Measurements from ENCODE around the gene ARID5B.

GRCh38 chr10:61965703-61966395, 64.3 kb downstream of the ARID5B start:
- no peak for TF ChIP-seq CTCF (IDR thresholded peaks at IDR 0.05; ENCODE audit: poor library complexity)
- TF ChIP-seq EZH2 (IDR thresholded peaks at IDR 0.05; ENCODE audit: borderline replicate concordance) = no peak
- no peak for TF ChIP-seq EZH2phosphoT487 (IDR thresholded peaks at IDR 0.05; ENCODE audit: low read depth, severe bottlenecking, unreplicated experiment)
